NCI-H1417 (cell line): Measurements from ENCODE around the gene RGS9.

ENCODE experiments used
- DNase-seq, 3 experiments: peaks; one replicate each; lab custom pipeline; 2025; lab: John Stamatoyannopoulos, UW

The RGS9 gene

GRCh38 chr17:65181237-65182061 lies 44.3 kb downstream of the RGS9 start:
- DNase-seq = no peak

- DNase-seq = no peak
Measured at GRCh38 chr17:65182233-65182632, 45.1 kb downstream of the RGS9 start.

GRCh38 chr17:65183736-65184135 lies 46.6 kb downstream of the RGS9 start:
- no peak for DNase-seq

- no peak for DNase-seq
Measured at GRCh38 chr17:65184235-65184959, 47.2 kb downstream of the RGS9 start.

GRCh38 chr17:65185062-65185461 lies 47.9 kb downstream of the RGS9 start:
- no peak for DNase-seq

GRCh38 chr17:65185668-65186382 lies 48.7 kb downstream of the RGS9 start:
- DNase-seq = no peak

- DNase-seq = no peak
Measured at GRCh38 chr17:65190467-65191097, 53.4 kb downstream of the RGS9 start.

- peak in 1 of 3 experiments; percentile 3 for DNase-seq
Measured at GRCh38 chr17:65191811-65192740, 54.9 kb downstream of the RGS9 start.

GRCh38 chr17:65193305-65193704 lies 56.1 kb downstream of the RGS9 start:
- no peak for DNase-seq

- DNase-seq = no peak
Measured at GRCh38 chr17:65193716-65194293, 56.6 kb downstream of the RGS9 start.

GRCh38 chr17:65194670-65195334 lies 57.6 kb downstream of the RGS9 start:
- DNase-seq = no peak

GRCh38 chr17:65195716-65196115 lies 58.5 kb downstream of the RGS9 start:
- DNase-seq = no peak

- no peak for DNase-seq
Measured at GRCh38 chr17:65196617-65197016, 59.4 kb downstream of the RGS9 start.

GRCh38 chr17:65197201-65197600 lies 60.0 kb downstream of the RGS9 start:
- DNase-seq = no peak

- DNase-seq = peak; percentile 35 to 84 (median 58)
Measured at GRCh38 chr17:65198653-65199382, 61.6 kb downstream of the RGS9 start.

- no peak for DNase-seq
Measured at GRCh38 chr17:65201331-65201730, 64.2 kb downstream of the RGS9 start.

- no peak for DNase-seq
Measured at GRCh38 chr17:65202844-65203571, 65.8 kb downstream of the RGS9 start.

- no peak for DNase-seq
Measured at GRCh38 chr17:65204001-65204400, 66.8 kb downstream of the RGS9 start.

- no peak for DNase-seq
Measured at GRCh38 chr17:65205655-65206054, 68.5 kb downstream of the RGS9 start.
